Peyer's patch (tissue), 4 donors: ENCODE data around the gene TTC27.

Source experiments
- CTCF ChIP-seq, 6 experiments: fragments of 450-650 bp in 4 of 6; fragments of 200-600 bp in 2 of 6; sonication (generic) in 1 of 6; IDR thresholded peaks; one replicate each; pipeline ENCODE4 v1.5.1; 2017 to 2019; ENCODE audit warnings: antibody characterized with exemption in 6 of 6, mild to moderate bottlenecking in 3 of 6, moderate library complexity in 1 of 6
- POLR2A ChIP-seq, 2 donors: fragments of 450-650 bp; IDR thresholded peaks; one replicate each; pipeline ENCODE4 v1.5.1; 2017; ENCODE audit warnings: antibody characterized with exemption in 2 of 2, mild to moderate bottlenecking in 2 of 2, moderate library complexity in 2 of 2

- no peak for TF ChIP-seq CTCF (IDR thresholded peaks at IDR 0.05)
- TF ChIP-seq POLR2A (IDR thresholded peaks at IDR 0.05), result no peak
Observed at GRCh38 chr2:32656069-32656468, 28.2 kb downstream of the TTC27 start.
